ENCODE results near the gene RUBCN. TPM values are rescaled to one million over a fixed set of nuclear protein-coding genes. Genes with fewer than 3 reads are reported as not detected.
"Not testable (repeated sequence)": the region's sequence is repeated elsewhere in the genome, so short reads cannot be mapped to it uniquely, and the experiment has no call there.

RUBCN gene
- total RNA-seq, 1 donor from 2014 or later, result 27.3 TPM

- not testable (repeated sequence) for DNase-seq (ENCODE audit: low spot score in 2 of 2); FAIRE-seq
These were observed 74.8 kb downstream of the RUBCN start for GRCh38 chr3:197661874-197662273.

- not testable (repeated sequence) for DNase-seq (ENCODE audit: low spot score in 2 of 2); FAIRE-seq
These were observed 75.4 kb downstream of the RUBCN start for GRCh38 chr3:197661234-197661834.

GRCh38 chr3:197659701-197660100, 77.0 kb downstream of the RUBCN start:
- DNase-seq (ENCODE audit: low spot score in 2 of 2); FAIRE-seq: not testable (repeated sequence)

- FAIRE-seq; DNase-seq (ENCODE audit: low spot score in 2 of 2): not testable (repeated sequence)
These were observed 77.6 kb downstream of the RUBCN start for GRCh38 chr3:197659144-197659543.

- FAIRE-seq; DNase-seq (ENCODE audit: low spot score in 2 of 2): not testable (repeated sequence)
These were observed 78.0 kb downstream of the RUBCN start for GRCh38 chr3:197658706-197659105.

- FAIRE-seq; DNase-seq (ENCODE audit: low spot score in 2 of 2): not testable (repeated sequence)
These were observed 79.0 kb downstream of the RUBCN start for GRCh38 chr3:197657541-197658292.

GRCh38 chr3:197656960-197657359, 79.7 kb downstream of the RUBCN start:
- not testable (repeated sequence) for DNase-seq (ENCODE audit: low spot score in 2 of 2); FAIRE-seq

- not testable (repeated sequence) for FAIRE-seq
These were observed 80.6 kb downstream of the RUBCN start for GRCh38 chr3:197656129-197656528.

GRCh38 chr3:197654998-197655330, 81.7 kb downstream of the RUBCN start:
- FAIRE-seq; DNase-seq (ENCODE audit: low spot score in 2 of 2): not testable (repeated sequence)

More at GRCh38 chr3:197656129-197656528, 80.6 kb downstream of the RUBCN start:
- not testable (repeated sequence) for DNase-seq (ENCODE audit: low spot score in 2 of 2)

- FAIRE-seq; DNase-seq (ENCODE audit: low spot score in 2 of 2): not testable (repeated sequence)
These were observed 82.4 kb downstream of the RUBCN start for GRCh38 chr3:197654090-197654997.

GRCh38 chr3:197652860-197653259, 83.8 kb downstream of the RUBCN start:
- not testable (repeated sequence) for FAIRE-seq; DNase-seq (ENCODE audit: low spot score in 2 of 2)

GRCh38 chr3:197647649-197648048, 89.1 kb downstream of the RUBCN start:
- DNase-seq (ENCODE audit: low spot score in 2 of 2); FAIRE-seq: not testable (repeated sequence)

GRCh38 chr3:197647191-197647590, 89.5 kb downstream of the RUBCN start:
- not testable (repeated sequence) for FAIRE-seq; DNase-seq (ENCODE audit: low spot score in 2 of 2)

GRCh38 chr3:197646294-197646693, 90.4 kb downstream of the RUBCN start:
- not testable (repeated sequence) for DNase-seq (ENCODE audit: low spot score in 2 of 2); FAIRE-seq

GRCh38 chr3:197637556-197637955, 99.1 kb downstream of the RUBCN start:
- not testable (repeated sequence) for FAIRE-seq; DNase-seq (ENCODE audit: low spot score in 2 of 2)

GRCh38 chr3:197631989-197632388, 104.7 kb downstream of the RUBCN start:
- not testable (repeated sequence) for DNase-seq (ENCODE audit: low spot score in 2 of 2); FAIRE-seq

- FAIRE-seq; DNase-seq (ENCODE audit: low spot score in 2 of 2): not testable (repeated sequence)
These were observed 105.9 kb downstream of the RUBCN start for GRCh38 chr3:197630766-197631165.

GRCh38 chr3:197629286-197629685, 107.4 kb downstream of the RUBCN start:
- not testable (repeated sequence) for FAIRE-seq; DNase-seq (ENCODE audit: low spot score in 2 of 2)

- DNase-seq (ENCODE audit: low spot score in 2 of 2), result peak; percentile 76 to 83
- FAIRE-seq, result not testable (repeated sequence)
These were observed 108.8 kb downstream of the RUBCN start for GRCh38 chr3:197627772-197628523.
